Fibroblast of pulmonary artery (primary cell): Measurements from ENCODE around the gene PTPRN2.
"Not testable (repeated sequence)": the region's sequence is repeated elsewhere in the genome, so short reads cannot be mapped to it uniquely, and the experiment has no call there.

Experiments used
- DNase-seq: peaks from one replicate; pipeline ENCODE4 v3.0.0-alpha.2; 2010; ENCODE audit warnings: low read depth
- H3K4me3 ChIP-seq: replicated peaks from 2 replicates; pipeline ENCODE4 v1.5.1; 2011; ENCODE audit warnings: low read depth, mild to moderate bottlenecking, control low read depth, low read length, moderate library complexity
- CTCF ChIP-seq: IDR thresholded peaks from 2 replicates; pipeline ENCODE4 v1.5.1; 2011; ENCODE audit warnings: mild to moderate bottlenecking, control low read depth, low read length, inconsistent platforms; ENCODE audit errors: missing control alignments

PTPRN2 gene

GRCh38 chr7:157707983-157708918, 879.4 kb downstream of the PTPRN2 start:
- no peak for TF ChIP-seq CTCF
- no peak overlapping the region for H3K4me3 ChIP-seq
- DNase-seq: no peak

DNA sequence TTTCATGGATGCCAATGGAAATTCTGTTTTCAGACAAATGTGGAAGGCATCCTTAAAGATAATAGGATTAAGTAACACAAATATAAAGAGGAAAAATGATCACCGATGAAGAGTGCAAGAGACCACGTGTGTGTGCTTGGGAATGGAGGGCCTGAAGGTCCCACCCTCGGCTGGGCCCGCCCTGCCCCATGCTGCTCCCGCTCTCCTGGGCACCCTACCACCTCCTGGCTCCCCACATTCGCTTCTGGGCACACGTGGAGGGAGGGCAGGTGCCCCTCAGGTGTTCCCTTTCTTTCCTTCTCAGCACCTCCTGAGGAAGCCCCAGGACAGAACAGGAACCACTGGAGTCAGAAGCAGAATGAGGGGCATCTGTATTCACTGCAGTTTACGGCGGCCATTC, 883.3 kb downstream of the PTPRN2 start:
- TF ChIP-seq CTCF: no peak
- no peak for DNase-seq
- H3K4me3 ChIP-seq: no peak overlapping the region

DNA sequence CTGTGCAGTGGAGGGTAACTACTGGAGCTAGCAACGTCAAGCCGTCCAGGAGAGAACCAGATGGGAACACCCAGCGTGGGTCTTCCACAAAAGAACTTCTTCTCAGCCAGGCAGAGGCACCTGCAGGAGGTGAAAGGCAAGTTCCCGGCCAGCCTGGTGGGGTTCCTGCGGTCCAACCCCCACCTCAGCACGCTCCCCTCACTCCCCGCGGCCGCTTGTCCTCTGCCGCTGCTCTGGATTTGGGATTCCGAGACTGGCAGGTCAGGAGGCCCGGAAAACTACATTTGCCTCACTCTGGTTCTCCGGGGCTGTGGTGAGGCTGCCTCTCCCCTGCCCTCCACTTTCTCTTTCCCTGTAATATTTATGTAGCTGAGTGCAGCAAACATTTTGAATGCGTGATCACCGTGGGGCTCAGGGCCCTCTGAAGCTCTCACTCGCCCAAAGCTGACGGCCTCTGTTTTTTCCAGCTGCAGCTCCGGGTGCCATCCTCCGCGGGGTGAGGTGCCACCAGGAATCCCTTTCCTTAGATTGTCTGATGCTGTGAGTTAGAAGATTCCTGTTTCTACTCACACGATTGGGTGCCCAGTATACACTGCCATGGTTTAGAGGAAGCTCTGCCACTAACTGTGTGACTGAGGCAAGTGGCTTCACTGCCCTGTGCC, 884.0 kb downstream of the PTPRN2 start:
- TF ChIP-seq CTCF: no peak
- no peak for DNase-seq
- H3K4me3 ChIP-seq: no peak overlapping the region

DNA sequence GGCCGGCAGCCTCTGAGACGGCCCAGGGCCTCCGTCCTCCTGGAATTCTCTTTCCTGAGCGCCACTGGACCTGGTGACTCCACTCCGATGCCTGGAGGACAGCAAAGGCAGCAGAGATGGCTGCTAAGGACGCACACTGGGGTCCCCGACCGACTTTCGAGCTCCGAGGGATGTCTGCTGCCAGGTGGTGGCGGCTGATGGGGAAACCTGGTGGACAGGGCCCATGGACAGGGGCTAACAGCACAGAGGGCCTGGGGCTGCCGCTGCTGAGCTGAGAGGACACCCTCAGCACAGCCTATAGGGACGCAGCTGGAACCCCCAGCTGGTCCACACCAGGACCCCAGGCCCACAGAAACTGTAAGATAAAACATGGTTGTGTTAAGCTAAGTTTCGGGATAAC, 884.5 kb downstream of the PTPRN2 start:
- H3K4me3 ChIP-seq: no peak overlapping the region
- no peak for DNase-seq
- TF ChIP-seq CTCF: no peak

GRCh38 chr7:157702311-157703023, 885.2 kb downstream of the PTPRN2 start:
- TF ChIP-seq CTCF: no peak
- H3K4me3 ChIP-seq: no peak overlapping the region
- no peak for DNase-seq

DNA sequence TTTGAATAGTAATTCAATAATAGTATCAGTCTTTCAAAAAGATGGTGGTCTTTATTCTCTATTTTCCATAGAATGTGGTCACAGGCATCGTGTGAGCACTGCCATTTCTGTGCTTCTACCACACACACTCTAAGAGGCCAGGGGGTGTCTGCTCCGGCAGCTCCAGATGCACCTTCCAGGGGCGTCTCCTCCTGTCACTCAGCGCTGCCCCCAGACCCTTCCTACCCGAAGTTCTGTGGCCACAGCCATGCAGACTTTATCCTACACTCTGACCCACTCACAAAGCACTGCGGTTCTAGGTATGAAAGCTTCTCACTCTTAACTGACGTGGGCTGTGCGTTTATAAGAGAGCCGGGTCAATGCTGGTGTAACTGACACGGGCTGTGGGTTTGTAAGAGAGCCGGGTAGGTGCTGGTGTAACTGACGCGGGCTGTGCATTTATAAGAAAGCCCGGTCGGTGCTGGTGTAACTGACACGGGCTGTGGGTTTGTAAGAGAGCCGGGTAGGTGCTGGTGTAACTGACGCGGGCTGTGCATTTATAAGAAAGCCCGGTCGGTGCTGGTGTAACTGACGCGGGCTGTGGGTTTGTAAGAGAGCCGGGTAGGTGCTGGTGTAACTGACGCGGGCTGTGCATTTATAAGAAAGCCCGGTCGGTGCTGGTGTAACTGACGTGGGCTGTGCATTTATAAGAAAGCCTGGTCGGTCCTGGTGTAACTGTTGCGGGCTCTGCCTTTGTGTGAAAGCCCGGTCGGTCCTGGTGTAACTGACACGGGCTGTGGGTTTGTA, 886.0 kb downstream of the PTPRN2 start:
- DNase-seq, H3K4me3 ChIP-seq: not testable (repeated sequence)
